Measurements from ENCODE around the gene PRMT7. TPM values are rescaled to one million over a fixed set of nuclear protein-coding genes. Genes with fewer than 3 reads are reported as not detected.

The PRMT7 gene
- total RNA-seq, 4 donors from 2014 or later, result 22.3 to 56.7 (median 35.8) TPM

DNA sequence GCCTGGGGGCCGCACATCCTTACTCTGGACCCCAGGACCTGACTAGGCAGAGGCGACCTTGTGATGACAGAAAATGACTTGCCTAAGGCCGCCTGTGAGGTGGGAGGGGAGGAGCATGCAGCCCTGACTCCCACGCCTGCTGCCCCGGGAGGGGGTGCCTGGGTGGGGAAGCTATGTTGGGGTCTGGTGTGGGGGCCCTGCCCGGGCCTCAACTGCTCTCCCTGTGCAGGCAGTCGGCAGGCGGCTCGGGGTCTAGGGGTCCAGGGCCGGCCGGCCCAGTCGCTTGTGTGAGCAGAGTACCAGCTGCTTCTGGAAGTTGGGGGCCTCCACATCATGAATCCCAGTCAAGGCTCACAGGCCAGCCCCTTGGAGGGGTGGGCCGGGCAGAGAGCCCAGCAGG is 48.1 kb downstream of the PRMT7 start:
- DNase-seq (ENCODE audit: low spot score) (no peak), ATAC-seq (ENCODE audit: low FRiP score) (no peak)
- TF ChIP-seq CTCF (IDR thresholded peaks at IDR 0.05), result no peak

DNA sequence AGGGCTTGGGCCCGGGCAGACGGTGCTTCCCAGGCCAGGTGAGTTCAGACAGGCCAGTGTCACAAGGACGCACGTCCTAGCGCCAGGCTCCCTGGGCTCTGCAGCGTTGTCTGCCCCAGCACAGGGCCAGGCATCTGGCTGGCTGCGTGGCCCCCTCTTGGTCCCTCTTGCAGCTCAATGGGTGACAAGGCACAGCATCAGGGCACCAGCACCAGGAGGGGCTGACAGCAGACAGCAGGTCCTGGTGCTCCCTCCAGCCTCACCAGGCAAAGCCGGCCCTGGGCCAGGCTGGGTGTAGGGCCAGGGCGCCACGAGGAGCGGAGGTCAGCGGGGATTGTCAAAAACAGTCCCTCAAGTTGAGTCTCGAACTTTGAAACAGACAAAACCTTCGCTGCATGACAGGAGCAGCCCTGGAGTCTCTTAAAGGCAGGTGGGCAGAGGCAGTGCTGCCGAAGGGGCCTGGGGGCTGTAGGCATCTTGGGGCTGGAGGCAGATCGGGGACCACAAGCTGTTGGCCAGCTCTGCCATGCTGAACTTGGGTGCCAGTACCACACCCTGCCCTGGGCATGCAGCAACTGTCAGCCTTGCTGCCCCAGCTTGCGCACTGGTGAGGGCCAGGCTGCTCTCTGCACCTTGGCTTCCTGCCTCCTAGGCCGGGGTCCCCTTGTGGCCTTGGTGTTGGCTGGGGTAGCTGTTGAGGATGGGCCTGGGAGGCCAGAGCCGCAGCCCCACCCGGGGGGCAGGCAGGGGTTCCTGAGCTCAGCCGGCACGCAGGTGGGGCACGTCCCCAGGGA is 48.8 kb downstream of the PRMT7 start:
- no peak for ATAC-seq (ENCODE audit: low FRiP score)
- no peak for TF ChIP-seq CTCF (IDR thresholded peaks at IDR 0.05)

DNA sequence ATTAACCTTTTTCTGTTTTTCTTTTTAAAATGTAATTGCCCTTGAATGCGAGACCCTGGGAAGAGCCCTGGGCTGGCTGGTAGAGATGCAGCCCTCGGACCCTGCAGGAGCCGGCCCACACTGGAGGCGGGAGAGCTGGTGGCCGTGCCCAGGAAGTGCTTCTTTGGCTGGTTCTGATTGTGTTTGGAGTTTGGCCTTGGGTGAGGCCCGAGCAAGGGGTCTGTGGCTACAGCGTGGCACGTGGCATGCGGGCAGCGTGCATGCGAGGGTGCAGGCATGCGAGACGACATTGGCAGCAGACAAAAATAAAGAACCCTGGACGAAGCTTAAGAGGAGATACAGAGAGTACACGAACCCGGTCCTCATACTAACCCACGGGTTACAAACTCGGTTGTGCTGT is 49.7 kb downstream of the PRMT7 start:
- no peak for DNase-seq (ENCODE audit: low spot score)
- ATAC-seq (ENCODE audit: low FRiP score), result no peak
- TF ChIP-seq CTCF (IDR thresholded peaks at IDR 0.05), result no peak

More for the DNA sequence above, 48.8 kb downstream of the PRMT7 start:
- no peak for DNase-seq (ENCODE audit: low spot score)

GRCh38 chr16:68360956-68361355 is 50.1 kb downstream of the PRMT7 start:
- no peak for TF ChIP-seq CTCF (IDR thresholded peaks at IDR 0.05)
- ATAC-seq (ENCODE audit: low FRiP score) (no peak), DNase-seq (ENCODE audit: low spot score) (no peak)

DNA sequence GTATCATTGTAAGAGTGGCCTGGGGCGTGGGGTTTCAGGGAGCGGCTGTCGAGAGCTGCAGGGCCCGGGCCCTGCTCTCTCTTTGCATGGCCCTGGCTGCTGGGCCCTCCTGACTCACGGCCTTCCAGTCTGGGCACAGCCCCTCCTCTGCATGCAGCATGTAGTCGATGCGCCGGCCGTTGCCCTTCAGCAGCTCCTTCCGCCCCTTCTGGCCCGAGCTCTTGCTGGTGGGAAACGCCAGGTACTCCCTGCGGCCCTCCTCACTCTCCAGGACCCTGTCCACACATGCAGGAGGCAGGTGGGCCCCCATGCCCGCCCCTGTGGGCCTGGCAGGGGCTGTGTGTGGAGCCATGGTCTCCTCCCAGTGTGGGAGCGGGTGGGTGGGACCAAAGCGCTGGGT is 50.7 kb downstream of the PRMT7 start:
- DNase-seq (ENCODE audit: low spot score), result no peak
- TF ChIP-seq CTCF (IDR thresholded peaks at IDR 0.05), result no peak
- ATAC-seq (ENCODE audit: low FRiP score), result peak; percentile 59

DNA sequence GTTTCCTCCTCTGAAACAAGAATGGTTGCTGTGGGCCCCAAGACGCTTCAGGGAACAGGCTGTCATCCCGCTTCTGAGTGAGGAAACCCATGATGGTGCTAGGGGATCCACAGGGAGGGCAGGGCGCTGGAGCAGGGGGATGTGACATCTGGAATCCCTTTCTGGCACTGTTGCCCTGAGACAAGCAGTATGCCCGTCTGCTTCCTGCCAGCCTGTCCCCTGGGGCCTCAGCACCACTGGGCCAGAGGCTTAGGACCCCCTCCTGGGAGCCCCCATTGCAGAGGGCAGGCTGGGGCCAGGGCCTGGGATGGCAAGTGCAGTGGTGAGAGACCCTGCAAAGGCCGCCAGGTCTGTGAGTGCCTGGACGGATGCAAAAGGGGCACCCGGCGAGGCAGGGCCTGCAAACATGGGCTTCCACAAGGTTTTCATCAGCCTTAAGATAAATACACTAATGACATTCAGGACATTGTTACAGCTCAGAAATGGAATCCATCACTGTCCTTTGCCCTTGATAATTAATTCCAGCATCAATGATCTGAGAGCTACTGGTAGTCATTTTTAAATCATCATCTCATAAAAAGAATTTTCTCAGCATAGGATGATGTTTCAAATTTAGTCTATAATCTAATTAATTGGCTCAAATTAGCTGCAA is 51.6 kb downstream of the PRMT7 start:
- DNase-seq (ENCODE audit: low spot score) (no peak), ATAC-seq (ENCODE audit: low FRiP score) (no peak)
- TF ChIP-seq CTCF (IDR thresholded peaks at IDR 0.05), result no peak
